WTC11 (cell line): ENCODE data around the gene SCN8A. TPM values are rescaled to one million over a fixed set of nuclear protein-coding genes. Genes with fewer than 3 reads are reported as not detected.

Source experiments
- ATAC-seq: fragments of 200-7000 bp; cut with Tn5 transposase; 2 replicates; pipeline ENCODE4 v1.10.0; 2021; ENCODE audit warnings: mild to moderate bottlenecking, moderate library complexity
- CTCF ChIA-PET: fragments of 300-600 bp; sonication (Branson Sonifier 250); formaldehyde crosslinking; loops from one replicate; lab custom pipeline; 2021; ENCODE audit warnings: antibody characterized with exemption; lab: Charles Lee
- POLR2A ChIA-PET: fragments of 350-600 bp; sonication (Branson Sonifier 250); formaldehyde crosslinking; loops from one replicate; lab custom pipeline; 2021; ENCODE audit warnings: antibody characterized with exemption; lab: Charles Lee
- DNase-seq: peaks from one replicate; pipeline ENCODE4 v3.0.0; 2021; ENCODE audit warnings: low spot score
- H3K27ac Mint-ChIP-seq: 2 replicates; pipeline ENCODE4 v1.8.0; 2021; ENCODE audit warnings: mixed read lengths
- H3K27me3 Mint-ChIP-seq: 2 replicates; pipeline ENCODE4 v1.8.0; 2021; ENCODE audit warnings: low read depth, mild to moderate bottlenecking, moderate library complexity, mixed read lengths
- H3K36me3 Mint-ChIP-seq: 2 replicates; pipeline ENCODE4 v1.8.0; 2021; ENCODE audit warnings: mixed read lengths
- H3K4me1 Mint-ChIP-seq: 2 replicates; pipeline ENCODE4 v1.8.0; 2022; ENCODE audit warnings: mixed read lengths
- H3K4me3 Mint-ChIP-seq: 2 replicates; pipeline ENCODE4 v1.8.0; 2021; ENCODE audit warnings: mild to moderate bottlenecking, moderate library complexity, mixed read lengths
- H3K9me3 Mint-ChIP-seq: 2 replicates; pipeline ENCODE4 v1.8.0; 2021; ENCODE audit warnings: mixed read lengths
- ARID4B ChIP-seq: sonication (generic); formaldehyde crosslinking; IDR thresholded peaks from 2 replicates; pipeline ENCODE4 v1.8.0; 2023; ENCODE audit warnings: missing genetic modification reagents, mild to moderate bottlenecking, borderline replicate concordance
- CTCF ChIP-seq: fragments of 200-600 bp; IDR thresholded peaks from 2 replicates; pipeline ENCODE4 v1.8.0; 2022; ENCODE audit warnings: antibody characterized with exemption
- EMX1 ChIP-seq: fragments of 250-450 bp; sonication (Bioruptor Pico); IDR thresholded peaks from 2 replicates; pipeline ENCODE4 v1.8.0; 2021; ENCODE audit warnings: mild to moderate bottlenecking
- ETV6 ChIP-seq: sonication (generic); formaldehyde crosslinking; IDR thresholded peaks from 2 replicates; pipeline ENCODE4 v1.8.1; 2022; ENCODE audit warnings: mild to moderate bottlenecking, missing genetic modification reagents
- GABPB1 ChIP-seq: sonication (generic); formaldehyde crosslinking; IDR thresholded peaks from 2 replicates; pipeline ENCODE4 v1.8.1; 2023; ENCODE audit warnings: mild to moderate bottlenecking, missing genetic modification reagents
- JAZF1 ChIP-seq: fragments of 250-450 bp; sonication (Bioruptor Pico); IDR thresholded peaks from 2 replicates; pipeline ENCODE4 v1.9.0; 2021; ENCODE audit warnings: moderate library complexity, mild to moderate bottlenecking, inconsistent platforms
- KAT7 ChIP-seq: sonication (generic); formaldehyde crosslinking; IDR thresholded peaks from 2 replicates; pipeline ENCODE4 v1.8.1; 2023; ENCODE audit warnings: missing genetic modification reagents, mild to moderate bottlenecking, borderline replicate concordance
- MXD4 ChIP-seq: fragments of 250-450 bp; sonication (Bioruptor Pico); IDR thresholded peaks from 2 replicates; pipeline ENCODE4 v1.8.0; 2021; ENCODE audit warnings: mild to moderate bottlenecking, moderate library complexity, borderline replicate concordance
- NR2C2 ChIP-seq: sonication (generic); formaldehyde crosslinking; IDR thresholded peaks from 2 replicates; pipeline ENCODE4 v1.8.0; 2022; ENCODE audit warnings: mild to moderate bottlenecking, missing genetic modification reagents
- OVOL2 ChIP-seq: fragments of 250-450 bp; sonication (Bioruptor Pico); IDR thresholded peaks from 2 replicates; pipeline ENCODE4 v1.9.0; 2021; ENCODE audit warnings: mild to moderate bottlenecking, borderline replicate concordance
- SMAD4 ChIP-seq: sonication (generic); formaldehyde crosslinking; IDR thresholded peaks from 2 replicates; pipeline ENCODE4 v1.8.0; 2022; ENCODE audit warnings: mild to moderate bottlenecking, missing genetic modification reagents
- SP1 ChIP-seq: sonication (generic); formaldehyde crosslinking; conservative IDR thresholded peaks from 2 replicates; pipeline ENCODE4 v1.8.1; 2022; ENCODE audit warnings: missing genetic modification reagents
- TCF7 ChIP-seq: sonication (generic); formaldehyde crosslinking; IDR thresholded peaks from 2 replicates; pipeline ENCODE4 v1.8.0; 2022; ENCODE audit warnings: mild to moderate bottlenecking, low read depth, missing genetic modification reagents, moderate library complexity
- TEAD4 ChIP-seq: sonication (generic); formaldehyde crosslinking; IDR thresholded peaks from 2 replicates; pipeline ENCODE4 v1.8.0; 2022; ENCODE audit warnings: mild to moderate bottlenecking, missing genetic modification reagents
- ZBTB43 ChIP-seq: sonication (generic); formaldehyde crosslinking; IDR thresholded peaks from 2 replicates; pipeline ENCODE4 v1.8.1; 2023; ENCODE audit warnings: mild to moderate bottlenecking, missing genetic modification reagents
- ZNF138 ChIP-seq: sonication (generic); formaldehyde crosslinking; conservative IDR thresholded peaks from 2 replicates; pipeline ENCODE4 v1.8.1; 2022; ENCODE audit warnings: mild to moderate bottlenecking, moderate library complexity, missing genetic modification reagents
- ZNF232 ChIP-seq: sonication (generic); formaldehyde crosslinking; IDR thresholded peaks from 2 replicates; pipeline ENCODE4 v1.8.0; 2022; ENCODE audit warnings: mild to moderate bottlenecking, missing genetic modification reagents
- ZNF263 ChIP-seq: sonication (generic); formaldehyde crosslinking; IDR thresholded peaks from 2 replicates; pipeline ENCODE4 v1.8.1; 2022; ENCODE audit warnings: low read depth, mild to moderate bottlenecking, moderate library complexity, missing genetic modification reagents
- ZNF317 ChIP-seq: sonication (generic); formaldehyde crosslinking; IDR thresholded peaks from 2 replicates; pipeline ENCODE4 v1.8.1; 2023; ENCODE audit warnings: low read depth, mild to moderate bottlenecking, moderate library complexity, missing genetic modification reagents, borderline replicate concordance
- ZNF416 ChIP-seq: fragments of 250-450 bp; sonication (Bioruptor Pico); IDR thresholded peaks from 2 replicates; pipeline ENCODE4 v1.9.0; 2021; ENCODE audit warnings: mild to moderate bottlenecking, inconsistent platforms
- ZNF423 ChIP-seq: fragments of 250-450 bp; sonication (Bioruptor Pico); IDR thresholded peaks from 2 replicates; pipeline ENCODE4 v2.1.2; 2022; ENCODE audit warnings: mild to moderate bottlenecking, moderate library complexity
- total RNA-seq: library from RNA; stranded (reverse); gene quantifications from 3 replicates; pipeline ENCODE4 v1.2.3, GENCODE V29; 2021
- TF ChIP-seq, protein P1 (sequence below): sonication (generic); formaldehyde crosslinking; IDR thresholded peaks from 2 replicates; pipeline ENCODE4 v1.8.1; 2022; ENCODE audit warnings: low read depth, missing genetic modification reagents, borderline replicate concordance
- TF ChIP-seq, protein P2 (sequence below): sonication (generic); formaldehyde crosslinking; IDR thresholded peaks from 2 replicates; pipeline ENCODE4 v1.8.0; 2022; ENCODE audit warnings: mild to moderate bottlenecking, missing genetic modification reagents
- TF ChIP-seq, protein P3 (sequence below): sonication (generic); formaldehyde crosslinking; IDR thresholded peaks from 2 replicates; pipeline ENCODE4 v1.8.1; 2022; ENCODE audit warnings: missing genetic modification reagents, borderline replicate concordance
- TF ChIP-seq, protein P4 (sequence below): sonication (generic); formaldehyde crosslinking; IDR thresholded peaks from 2 replicates; pipeline ENCODE4 v1.8.1; 2022; ENCODE audit warnings: mild to moderate bottlenecking, moderate library complexity, missing genetic modification reagents

Gene SCN8A
- total RNA-seq, 1 experiment from 2014 or later, result 14.4 TPM

GRCh38 chr12:51840966-51841365, 249.9 kb downstream of the SCN8A start:
- H3K27me3 Mint-ChIP-seq, result peaks cover 17% of the 10 kb centered on the region
- no peaks in the 10 kb centered on the region for H3K36me3 Mint-ChIP-seq
- DNase-seq (no peak), ATAC-seq (no peak)
- H3K27ac Mint-ChIP-seq, result no peak overlapping the region
- ChIA-PET POLR2A (no interaction called here), CTCF (interaction anchor here (0.5 to 1.8 kb wide), 5 partner anchors 17 to 34 kb away, joined by 3 to 5 read pairs (median 5); no protein-coding TSS in a partner anchor)
- TF ChIP-seq ZNF317, result no peak
- no peak for TF ChIP-seq JAZF1 (CRISPR knock-in tag)
- no peak for TF ChIP-seq SP1 (CRISPR knock-in tag)
- TF ChIP-seq ZNF416, result no peak
- TF ChIP-seq EMX1 (CRISPR knock-in tag), result no peak
- TF ChIP-seq, protein P1, sequence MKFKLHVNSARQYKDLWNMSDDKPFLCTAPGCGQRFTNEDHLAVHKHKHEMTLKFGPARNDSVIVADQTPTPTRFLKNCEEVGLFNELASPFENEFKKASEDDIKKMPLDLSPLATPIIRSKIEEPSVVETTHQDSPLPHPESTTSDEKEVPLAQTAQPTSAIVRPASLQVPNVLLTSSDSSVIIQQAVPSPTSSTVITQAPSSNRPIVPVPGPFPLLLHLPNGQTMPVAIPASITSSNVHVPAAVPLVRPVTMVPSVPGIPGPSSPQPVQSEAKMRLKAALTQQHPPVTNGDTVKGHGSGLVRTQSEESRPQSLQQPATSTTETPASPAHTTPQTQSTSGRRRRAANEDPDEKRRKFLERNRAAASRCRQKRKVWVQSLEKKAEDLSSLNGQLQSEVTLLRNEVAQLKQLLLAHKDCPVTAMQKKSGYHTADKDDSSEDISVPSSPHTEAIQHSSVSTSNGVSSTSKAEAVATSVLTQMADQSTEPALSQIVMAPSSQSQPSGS (CRISPR knock-in tag), result no peak
- no peak for TF ChIP-seq NR2C2 (CRISPR knock-in tag)
- TF ChIP-seq ZNF138, result no peak
- TF ChIP-seq ZNF232, result no peak
- TF ChIP-seq ZNF263, result no peak
- no peak for TF ChIP-seq OVOL2
- no peak for TF ChIP-seq TEAD4
- TF ChIP-seq, protein P2, sequence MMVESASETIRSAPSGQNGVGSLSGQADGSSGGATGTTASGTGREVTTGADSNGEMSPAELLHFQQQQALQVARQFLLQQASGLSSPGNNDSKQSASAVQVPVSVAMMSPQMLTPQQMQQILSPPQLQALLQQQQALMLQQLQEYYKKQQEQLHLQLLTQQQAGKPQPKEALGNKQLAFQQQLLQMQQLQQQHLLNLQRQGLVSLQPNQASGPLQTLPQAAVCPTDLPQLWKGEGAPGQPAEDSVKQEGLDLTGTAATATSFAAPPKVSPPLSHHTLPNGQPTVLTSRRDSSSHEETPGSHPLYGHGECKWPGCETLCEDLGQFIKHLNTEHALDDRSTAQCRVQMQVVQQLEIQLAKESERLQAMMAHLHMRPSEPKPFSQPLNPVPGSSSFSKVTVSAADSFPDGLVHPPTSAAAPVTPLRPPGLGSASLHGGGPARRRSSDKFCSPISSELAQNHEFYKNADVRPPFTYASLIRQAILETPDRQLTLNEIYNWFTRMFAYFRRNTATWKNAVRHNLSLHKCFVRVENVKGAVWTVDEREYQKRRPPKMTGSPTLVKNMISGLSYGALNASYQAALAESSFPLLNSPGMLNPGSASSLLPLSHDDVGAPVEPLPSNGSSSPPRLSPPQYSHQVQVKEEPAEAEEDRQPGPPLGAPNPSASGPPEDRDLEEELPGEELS (CRISPR knock-in tag), result no peak
- TF ChIP-seq ETV6 (CRISPR knock-in tag), result no peak
- TF ChIP-seq, protein P3, sequence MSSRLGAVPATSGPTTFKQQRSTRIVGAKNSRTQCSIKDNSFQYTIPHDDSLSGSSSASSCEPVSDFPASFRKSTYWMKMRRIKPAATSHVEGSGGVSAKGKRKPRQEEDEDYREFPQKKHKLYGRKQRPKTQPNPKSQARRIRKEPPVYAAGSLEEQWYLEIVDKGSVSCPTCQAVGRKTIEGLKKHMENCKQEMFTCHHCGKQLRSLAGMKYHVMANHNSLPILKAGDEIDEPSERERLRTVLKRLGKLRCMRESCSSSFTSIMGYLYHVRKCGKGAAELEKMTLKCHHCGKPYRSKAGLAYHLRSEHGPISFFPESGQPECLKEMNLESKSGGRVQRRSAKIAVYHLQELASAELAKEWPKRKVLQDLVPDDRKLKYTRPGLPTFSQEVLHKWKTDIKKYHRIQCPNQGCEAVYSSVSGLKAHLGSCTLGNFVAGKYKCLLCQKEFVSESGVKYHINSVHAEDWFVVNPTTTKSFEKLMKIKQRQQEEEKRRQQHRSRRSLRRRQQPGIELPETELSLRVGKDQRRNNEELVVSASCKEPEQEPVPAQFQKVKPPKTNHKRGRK (CRISPR knock-in tag), result no peak
- H3K4me1 Mint-ChIP-seq, result peaks cover 49% of the 10 kb centered on the region
- H3K9me3 Mint-ChIP-seq, result no peaks in the 10 kb centered on the region
- H3K4me3 Mint-ChIP-seq, result no peak overlapping the region

DNA sequence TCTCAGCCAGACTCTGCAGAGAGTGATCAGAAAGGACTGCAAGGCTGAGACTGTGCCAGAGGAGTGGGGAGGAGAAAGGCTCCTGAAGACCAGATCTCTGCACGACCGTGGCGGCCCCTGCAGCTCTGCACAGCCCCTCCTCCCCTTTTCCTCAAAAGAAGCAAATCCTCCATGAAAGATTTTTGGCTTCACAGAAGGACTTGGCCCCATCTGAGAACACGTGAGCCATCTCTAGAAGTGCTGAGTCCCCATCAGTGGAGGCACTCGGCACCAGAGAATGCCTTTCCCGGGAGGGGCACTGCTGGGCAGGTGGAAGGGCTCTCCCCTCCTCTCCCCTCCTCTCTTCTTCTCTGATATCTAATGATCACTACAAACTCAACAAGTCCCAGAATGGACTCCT, 250.7 kb downstream of the SCN8A start:
- peaks cover 51% of the 10 kb centered on the region for H3K4me1 Mint-ChIP-seq
- CTCF ChIA-PET, result interaction anchor here (0.5 to 1.8 kb wide), 4 partner anchors 16 to 34 kb away, joined by 4 to 5 read pairs (median 5); no protein-coding TSS in a partner anchor
- H3K27ac Mint-ChIP-seq, result no peak overlapping the region
- TF ChIP-seq KAT7 (CRISPR knock-in tag), result no peak
- TF ChIP-seq ZBTB43 (CRISPR knock-in tag), result no peak
- TF ChIP-seq SMAD4 (CRISPR knock-in tag), result no peak
- TF ChIP-seq CTCF, result no peak
- no peak for TF ChIP-seq ZNF423 (CRISPR knock-in tag)
- no peak for TF ChIP-seq ARID4B (CRISPR knock-in tag)
- no peak for TF ChIP-seq MXD4
- TF ChIP-seq GABPB1 (CRISPR knock-in tag), result no peak
- TF ChIP-seq NR2C2 (CRISPR knock-in tag), result no peak
- TF ChIP-seq, protein P4, sequence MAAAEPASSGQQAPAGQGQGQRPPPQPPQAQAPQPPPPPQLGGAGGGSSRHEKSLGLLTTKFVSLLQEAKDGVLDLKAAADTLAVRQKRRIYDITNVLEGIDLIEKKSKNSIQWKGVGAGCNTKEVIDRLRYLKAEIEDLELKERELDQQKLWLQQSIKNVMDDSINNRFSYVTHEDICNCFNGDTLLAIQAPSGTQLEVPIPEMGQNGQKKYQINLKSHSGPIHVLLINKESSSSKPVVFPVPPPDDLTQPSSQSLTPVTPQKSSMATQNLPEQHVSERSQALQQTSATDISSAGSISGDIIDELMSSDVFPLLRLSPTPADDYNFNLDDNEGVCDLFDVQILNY (CRISPR knock-in tag), result no peak
- TF ChIP-seq TCF7 (CRISPR knock-in tag), result no peak

More for the DNA sequence above, 250.7 kb downstream of the SCN8A start:
- H3K27me3 Mint-ChIP-seq, result peaks cover 21% of the 10 kb centered on the region
- POLR2A ChIA-PET, result no interaction called here
- H3K36me3 Mint-ChIP-seq, result no peaks in the 10 kb centered on the region
- ATAC-seq (no peak), DNase-seq (no peak)
- no peaks in the 10 kb centered on the region for H3K9me3 Mint-ChIP-seq
- H3K4me3 Mint-ChIP-seq, result no peak overlapping the region
